ENCODE results near the gene GYPC.
"Not testable (repeated sequence)": the region's sequence is repeated elsewhere in the genome, so short reads cannot be mapped to it uniquely, and the experiment has no call there.

Gene GYPC

GRCh38 chr2:126668254-126668653, 12.3 kb downstream of the GYPC start:
- in situ Hi-C loops (cut with MboI; ENCODE audit: low sequenced_read_pairs): no loop called here

- in situ Hi-C loops (cut with MboI; ENCODE audit: low sequenced_read_pairs): no loop called here
These were observed 13.8 kb downstream of the GYPC start for GRCh38 chr2:126669772-126670171.

- in situ Hi-C loops (cut with MboI; ENCODE audit: low sequenced_read_pairs): no loop called here
These were observed 15.5 kb downstream of the GYPC start for GRCh38 chr2:126671488-126671887.

DNA sequence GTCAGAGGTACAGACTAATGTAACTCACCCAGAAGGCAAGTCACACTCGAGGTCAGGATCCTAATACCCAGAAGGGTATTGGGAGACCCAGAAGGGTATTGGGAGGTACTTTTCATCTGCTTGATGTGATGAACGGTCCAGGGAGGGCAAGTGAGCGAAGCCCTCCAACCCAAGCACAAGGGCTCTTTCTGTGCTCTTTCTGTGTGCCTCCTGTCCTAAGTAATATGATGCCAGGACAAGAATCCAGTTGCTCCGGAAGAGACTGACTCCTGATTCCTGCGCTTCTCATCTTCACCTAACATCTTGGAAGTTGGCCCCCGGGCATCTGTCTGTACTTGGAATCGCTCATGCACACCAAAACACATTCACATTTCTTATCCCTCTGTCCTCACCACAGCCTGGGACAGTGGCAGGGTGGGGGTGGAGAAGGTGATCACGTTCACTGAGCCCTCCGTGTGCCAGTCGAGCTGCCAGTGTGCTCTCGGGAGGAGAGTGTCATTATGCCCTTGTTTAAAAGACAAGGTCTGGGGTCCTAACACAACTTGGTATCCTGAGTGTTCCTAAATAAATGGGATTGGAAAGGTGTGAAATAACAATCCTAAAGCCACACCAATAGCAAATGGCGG, 17.1 kb downstream of the GYPC start:
- in situ Hi-C loops (cut with MboI; ENCODE audit: low sequenced_read_pairs): no loop called here

DNA sequence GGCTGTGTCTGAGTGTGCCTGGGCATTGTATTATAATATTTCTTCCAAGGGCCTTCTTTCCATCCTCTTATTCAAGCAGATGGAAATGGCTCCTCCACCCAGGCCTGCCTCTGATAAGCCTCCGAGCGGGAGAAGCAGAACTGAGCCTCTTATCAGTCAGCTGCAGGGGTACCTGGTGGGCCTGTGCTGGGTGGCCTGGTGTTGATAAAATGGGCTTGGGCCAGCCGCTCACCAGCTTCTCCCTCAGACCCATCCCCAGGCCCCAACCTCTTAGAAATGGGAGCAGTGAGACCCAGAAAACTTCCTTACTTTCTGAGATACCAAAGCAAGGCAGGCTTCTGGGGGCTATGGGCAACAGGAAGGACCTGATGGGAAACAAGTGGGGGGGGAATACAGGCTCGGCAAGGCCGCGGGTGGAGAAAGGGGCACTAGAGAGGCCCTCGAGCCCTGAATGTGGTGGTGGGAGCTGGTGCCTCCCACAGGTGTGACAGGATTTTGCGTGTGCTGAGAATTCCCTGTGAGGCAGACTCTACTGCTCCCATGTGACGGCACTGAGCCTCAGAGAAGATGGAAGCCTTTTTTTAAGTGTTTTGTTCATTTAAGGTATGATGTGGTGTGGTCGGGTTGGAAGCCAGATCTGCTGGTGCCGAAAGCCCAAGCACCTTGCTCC, 18.3 kb downstream of the GYPC start:
- in situ Hi-C loops (cut with MboI; ENCODE audit: low sequenced_read_pairs): no loop called here

DNA sequence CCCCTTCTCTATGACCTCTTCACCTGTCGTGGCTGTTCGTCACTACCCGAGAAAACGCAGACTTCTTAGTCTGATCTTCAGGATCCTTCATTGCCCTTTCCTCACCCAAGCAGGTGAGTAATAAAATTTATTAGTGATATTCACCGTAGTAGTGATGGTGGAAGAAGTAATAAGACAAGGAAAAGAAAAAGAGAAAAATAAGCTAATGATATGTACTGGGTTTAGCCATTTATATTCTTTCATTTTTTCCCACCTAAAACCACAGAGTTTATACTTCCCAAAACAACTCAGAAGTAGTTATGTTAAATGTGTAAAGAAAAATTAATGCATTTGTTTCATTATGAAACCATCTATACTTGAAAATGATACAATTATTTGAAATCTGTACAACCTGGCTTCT, 19.7 kb downstream of the GYPC start:
- in situ Hi-C loops (cut with MboI; ENCODE audit: low sequenced_read_pairs): no loop called here

- in situ Hi-C loops (cut with MboI; ENCODE audit: low sequenced_read_pairs): no loop called here
These were observed 20.5 kb downstream of the GYPC start for GRCh38 chr2:126676221-126677175.

DNA sequence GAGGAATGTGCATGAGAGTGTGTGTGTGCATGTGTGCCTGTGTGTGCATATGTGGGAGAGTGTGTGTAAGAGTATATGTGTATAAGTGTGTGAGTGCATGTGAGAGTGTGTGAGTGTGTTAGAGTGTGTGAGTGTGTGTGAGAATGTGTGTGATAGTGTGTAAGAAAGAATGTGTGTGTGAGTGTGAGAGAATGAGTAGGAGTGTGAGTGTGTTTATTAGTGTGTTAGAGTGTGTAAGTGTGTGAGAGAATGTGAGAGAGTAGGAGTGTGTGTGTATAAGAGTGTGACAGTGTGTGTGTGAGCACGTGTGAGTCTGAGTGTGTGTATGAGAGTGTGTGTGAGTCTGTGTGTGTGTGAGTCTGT, 21.2 kb downstream of the GYPC start:
- in situ Hi-C loops (cut with MboI; ENCODE audit: low sequenced_read_pairs): no loop called here

DNA sequence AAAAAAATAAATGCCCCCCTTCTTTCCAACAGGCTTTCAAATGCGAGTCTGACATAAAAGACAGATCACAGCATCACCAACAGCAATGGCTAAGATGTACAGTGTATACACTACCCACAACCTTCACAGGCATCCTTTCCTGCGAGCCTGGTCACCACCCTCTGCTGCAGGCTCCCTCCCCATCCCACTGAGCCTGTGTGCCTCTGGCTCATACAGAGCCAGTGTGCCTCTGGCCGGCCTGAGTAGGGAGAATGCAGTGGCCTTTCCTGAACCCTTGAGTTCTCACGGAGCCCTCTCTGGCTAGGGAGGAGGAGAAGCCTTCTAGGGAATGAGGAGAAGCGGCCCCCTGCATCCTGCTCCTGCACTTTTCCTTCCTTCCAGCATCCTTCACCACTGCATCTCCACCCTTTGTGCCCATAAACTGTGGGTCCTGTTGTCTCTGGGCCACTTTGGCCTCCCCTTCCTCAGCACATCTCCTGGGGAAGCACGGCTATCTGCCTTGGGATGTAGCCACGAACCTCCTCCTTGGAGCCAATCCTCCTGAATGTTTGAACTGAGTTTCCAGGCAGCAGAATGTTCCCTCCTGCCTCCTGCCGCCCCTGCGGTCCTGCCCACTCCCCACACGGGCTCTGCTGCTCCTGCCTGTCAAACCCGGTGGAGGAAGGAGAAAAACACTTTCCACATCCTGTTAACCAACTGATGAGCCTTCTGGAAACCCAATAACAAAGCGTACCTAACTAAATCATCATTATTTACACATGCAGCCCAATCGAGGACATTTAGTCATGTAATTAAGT, 22.5 kb downstream of the GYPC start:
- in situ Hi-C loops (cut with MboI; ENCODE audit: low sequenced_read_pairs): no loop called here

DNA sequence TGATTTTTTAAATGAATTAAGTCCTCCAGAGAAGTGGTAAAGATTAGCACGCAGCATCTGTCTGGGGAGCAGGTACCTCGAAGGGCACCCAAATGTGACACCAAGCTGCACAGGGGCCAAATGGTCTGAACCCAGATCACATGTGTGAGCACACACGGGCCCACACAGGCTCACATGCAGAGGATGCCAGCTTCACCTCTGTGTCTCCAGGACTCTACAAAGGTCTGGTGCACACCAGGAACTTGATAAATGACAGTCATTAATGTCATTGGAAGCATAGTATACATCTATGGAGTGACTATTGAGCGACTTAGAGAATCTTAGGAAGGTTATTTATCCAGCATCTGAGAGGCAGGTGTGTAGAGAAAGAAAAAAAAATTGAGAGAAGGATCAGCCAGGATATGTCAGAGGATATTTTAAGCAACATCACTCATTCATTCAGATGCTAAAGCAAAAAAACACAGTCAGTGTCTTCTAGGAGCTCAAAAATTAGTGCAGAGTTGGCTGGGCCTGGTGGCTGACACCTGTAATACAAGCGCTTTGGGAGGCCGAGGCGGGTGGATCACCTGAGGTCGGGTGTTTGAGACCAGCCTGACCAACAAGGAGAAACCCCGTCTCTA, 23.2 kb downstream of the GYPC start:
- in situ Hi-C loops (cut with MboI; ENCODE audit: low sequenced_read_pairs): no loop called here

- in situ Hi-C loops (cut with MboI; ENCODE audit: low sequenced_read_pairs): no loop called here
These were observed 25.5 kb downstream of the GYPC start for GRCh38 chr2:126681505-126681904.

DNA sequence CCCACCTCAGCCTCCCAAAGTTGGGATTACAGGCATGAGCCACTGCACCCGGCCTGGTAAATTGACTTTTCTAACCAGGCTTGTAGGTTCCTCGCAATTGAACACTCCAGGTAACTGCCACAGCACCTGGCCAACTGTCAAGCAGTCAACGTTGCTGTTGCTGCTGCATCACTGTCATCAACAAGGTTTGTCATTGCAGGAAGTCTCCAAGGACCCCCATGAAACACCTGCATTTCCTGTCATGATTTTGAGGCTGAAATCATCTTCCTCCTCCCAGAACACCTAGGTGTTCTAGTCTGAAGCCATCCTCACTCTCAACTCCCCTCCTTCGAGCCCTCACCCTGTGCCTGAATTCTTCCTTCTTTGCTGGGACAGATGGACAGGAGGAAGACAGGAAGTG, 29.7 kb downstream of the GYPC start:
- in situ Hi-C loops (cut with MboI; ENCODE audit: low sequenced_read_pairs): no loop called here

DNA sequence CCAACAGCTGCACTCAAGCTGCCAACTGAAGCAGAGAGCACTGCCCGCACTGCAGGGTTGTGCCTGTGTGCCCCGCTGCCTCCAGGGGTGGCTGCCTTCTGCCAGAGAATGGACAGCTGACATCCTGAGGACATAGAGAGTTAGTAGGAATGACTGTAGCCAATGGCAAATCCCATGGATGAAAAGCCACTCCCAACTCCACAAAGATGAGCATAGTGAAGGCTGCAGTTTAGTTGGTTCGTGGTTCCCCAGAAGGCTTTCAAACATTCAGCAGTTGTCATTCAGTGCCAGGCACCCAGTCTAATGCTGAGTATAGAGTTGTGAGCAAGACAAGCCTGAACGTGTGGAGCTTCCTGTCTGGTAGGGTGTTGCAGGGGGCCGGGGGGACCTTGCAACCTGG, 30.3 kb downstream of the GYPC start:
- in situ Hi-C loops (cut with MboI; ENCODE audit: low sequenced_read_pairs): no loop called here

- in situ Hi-C loops (cut with MboI; ENCODE audit: low sequenced_read_pairs): no loop called here
These were observed 31.0 kb downstream of the GYPC start for GRCh38 chr2:126686841-126687485.

DNA sequence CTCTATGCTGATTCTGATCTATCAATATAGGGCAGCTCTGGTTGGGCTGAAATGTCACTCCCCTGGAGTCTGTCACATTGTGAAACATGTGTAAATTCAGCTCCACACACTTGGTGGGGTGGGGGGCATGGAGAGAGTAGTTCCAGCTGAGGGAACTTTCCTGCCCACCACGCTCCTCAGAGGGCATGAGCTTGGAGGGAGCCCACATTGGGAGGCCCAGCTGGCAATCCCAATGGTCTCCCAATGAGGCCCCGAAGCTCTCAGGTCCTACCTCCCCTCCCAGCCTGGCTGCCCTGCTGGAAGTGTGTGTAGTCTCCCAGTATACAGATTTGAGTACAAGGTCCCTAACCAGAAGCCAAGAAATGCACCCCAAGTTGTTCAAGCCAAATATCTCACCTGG, 31.5 kb downstream of the GYPC start:
- in situ Hi-C loops (cut with MboI; ENCODE audit: low sequenced_read_pairs): no loop called here

GRCh38 chr2:126688594-126688993, 32.6 kb downstream of the GYPC start:
- in situ Hi-C loops (cut with MboI; ENCODE audit: low sequenced_read_pairs): not testable (repeated sequence)

GRCh38 chr2:126692241-126692640, 36.3 kb downstream of the GYPC start:
- in situ Hi-C loops (cut with MboI; ENCODE audit: low sequenced_read_pairs): not testable (repeated sequence)

DNA sequence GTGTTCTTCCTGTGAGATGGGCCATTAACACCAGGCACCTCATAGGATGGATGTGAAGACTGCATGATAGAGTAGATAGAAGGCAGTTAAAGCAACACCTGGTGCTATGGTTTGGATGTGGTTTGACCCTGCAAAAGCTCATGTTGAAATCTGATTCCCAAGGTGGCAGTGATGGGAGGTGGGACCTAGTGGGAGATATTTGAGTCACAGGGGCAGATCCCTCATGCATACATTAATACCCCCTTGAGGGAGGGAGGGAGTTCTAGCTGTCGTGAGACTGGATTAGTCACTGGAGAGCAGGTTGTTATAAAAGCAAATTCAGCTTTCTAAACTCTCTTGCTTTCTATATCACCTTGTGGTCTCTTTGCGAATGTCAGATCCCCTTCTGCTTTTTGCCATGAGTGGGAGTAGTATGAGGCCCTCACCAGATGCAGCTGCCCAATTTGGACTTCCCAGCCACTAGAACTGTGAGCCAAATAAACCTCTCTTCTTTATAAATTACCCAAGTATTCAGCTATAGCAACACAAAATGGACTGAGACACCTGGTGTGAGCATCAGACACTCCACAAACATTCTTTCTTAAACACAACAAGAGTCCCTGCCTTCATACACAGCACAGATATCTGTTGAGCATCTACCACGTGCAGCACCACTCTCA, 37.1 kb downstream of the GYPC start:
- in situ Hi-C loops (cut with MboI; ENCODE audit: low sequenced_read_pairs): not testable (repeated sequence)

GRCh38 chr2:126696644-126697520, 40.9 kb downstream of the GYPC start:
- in situ Hi-C loops (cut with MboI; ENCODE audit: low sequenced_read_pairs): no loop called here

All from HL-60/S4 (cell line).